ENCODE data around the gene S100B.

Gene S100B

GRCh38 chr21:46619846-46620245, 15.0 kb upstream of the S100B start:
- Histone ChIP-seq H3K36me3 (ENCODE audit: insufficient read depth, insufficient read length, low read length) (no peaks in the 10 kb centered on the region), H3K9ac (ENCODE audit: insufficient read length, low read depth) (no peak overlapping the region), H3K9me3 (ENCODE audit: insufficient read depth, low read length) (peaks cover 3% of the 10 kb centered on the region; the same call in 1 of the 2 replicates), H3K4me1 (ENCODE audit: insufficient read depth, insufficient read length) (peaks cover 18% of the 10 kb centered on the region), H3K4me3 (ENCODE audit: insufficient read length, low read depth) (no peak overlapping the region), H3K27me3 (ENCODE audit: insufficient read depth, insufficient read length) (no peaks in the 10 kb centered on the region)
- no peak for DNase-seq (ENCODE audit: low read depth, low spot score)
- TF ChIP-seq YY1 (IDR thresholded peaks at IDR 0.05; ENCODE audit: insufficient read depth, insufficient read length) (no peak), ZNF274 (IDR thresholded peaks at IDR 0.05; ENCODE audit: low read depth, low read length) (no peak), SUZ12 (IDR thresholded peaks at IDR 0.05; ENCODE audit: extremely low read depth, insufficient read depth, insufficient read length) (no peak)

GRCh38 chr21:46618738-46619379, 14.0 kb upstream of the S100B start:
- no peaks in the 10 kb centered on the region for H3K36me3 ChIP-seq (ENCODE audit: insufficient read depth, insufficient read length, low read length)
- TF ChIP-seq YY1 (IDR thresholded peaks at IDR 0.05; ENCODE audit: insufficient read depth, insufficient read length) (no peak), ZNF274 (IDR thresholded peaks at IDR 0.05; ENCODE audit: low read depth, low read length) (no peak), SUZ12 (IDR thresholded peaks at IDR 0.05; ENCODE audit: extremely low read depth, insufficient read depth, insufficient read length) (no peak)
- no peak overlapping the region for H3K9ac ChIP-seq (ENCODE audit: insufficient read length, low read depth)
- H3K4me1 ChIP-seq (ENCODE audit: insufficient read depth, insufficient read length): peaks cover 10% of the 10 kb centered on the region
- no peaks in the 10 kb centered on the region for H3K27me3 ChIP-seq (ENCODE audit: insufficient read depth, insufficient read length)
- H3K9me3 ChIP-seq (ENCODE audit: insufficient read depth, low read length): no peaks in the 10 kb centered on the region
- DNase-seq (ENCODE audit: low read depth, low spot score): no peak
- H3K4me3 ChIP-seq (ENCODE audit: insufficient read length, low read depth): no peak overlapping the region

- TF ChIP-seq SUZ12 (IDR thresholded peaks at IDR 0.05; ENCODE audit: extremely low read depth, insufficient read depth, insufficient read length) (no peak), YY1 (IDR thresholded peaks at IDR 0.05; ENCODE audit: insufficient read depth, insufficient read length) (no peak), ZNF274 (IDR thresholded peaks at IDR 0.05; ENCODE audit: low read depth, low read length) (no peak)
- H3K4me1 ChIP-seq (ENCODE audit: insufficient read depth, insufficient read length): peaks cover 10% of the 10 kb centered on the region
- H3K9ac ChIP-seq (ENCODE audit: insufficient read length, low read depth): no peak overlapping the region
- no peaks in the 10 kb centered on the region for H3K36me3 ChIP-seq (ENCODE audit: insufficient read depth, insufficient read length, low read length)
- H3K27me3 ChIP-seq (ENCODE audit: insufficient read depth, insufficient read length): no peaks in the 10 kb centered on the region
- no peak for DNase-seq (ENCODE audit: low read depth, low spot score)
- H3K4me3 ChIP-seq (ENCODE audit: insufficient read length, low read depth): no peak overlapping the region
- H3K9me3 ChIP-seq (ENCODE audit: insufficient read depth, low read length): no peaks in the 10 kb centered on the region
Measured at GRCh38 chr21:46617267-46618051, 12.6 kb upstream of the S100B start.

GRCh38 chr21:46616656-46617055, 11.8 kb upstream of the S100B start:
- Histone ChIP-seq H3K4me1 (ENCODE audit: insufficient read depth, insufficient read length) (peaks cover 6% of the 10 kb centered on the region), H3K27me3 (ENCODE audit: insufficient read depth, insufficient read length) (no peaks in the 10 kb centered on the region), H3K9me3 (ENCODE audit: insufficient read depth, low read length) (no peaks in the 10 kb centered on the region), H3K4me3 (ENCODE audit: insufficient read length, low read depth) (no peak overlapping the region), H3K9ac (ENCODE audit: insufficient read length, low read depth) (no peak overlapping the region), H3K36me3 (ENCODE audit: insufficient read depth, insufficient read length, low read length) (no peaks in the 10 kb centered on the region)
- TF ChIP-seq ZNF274 (IDR thresholded peaks at IDR 0.05; ENCODE audit: low read depth, low read length) (no peak), SUZ12 (IDR thresholded peaks at IDR 0.05; ENCODE audit: extremely low read depth, insufficient read depth, insufficient read length) (no peak), YY1 (IDR thresholded peaks at IDR 0.05; ENCODE audit: insufficient read depth, insufficient read length) (no peak)
- no peak for DNase-seq (ENCODE audit: low read depth, low spot score)

- H3K9me3 ChIP-seq (ENCODE audit: insufficient read depth, low read length): no peaks in the 10 kb centered on the region
- no peak for DNase-seq (ENCODE audit: low read depth, low spot score)
- no peak overlapping the region for H3K4me3 ChIP-seq (ENCODE audit: insufficient read length, low read depth)
- peaks cover 2% of the 10 kb centered on the region for H3K4me1 ChIP-seq (ENCODE audit: insufficient read depth, insufficient read length)
- TF ChIP-seq SUZ12 (IDR thresholded peaks at IDR 0.05; ENCODE audit: extremely low read depth, insufficient read depth, insufficient read length): no peak
- no peak for TF ChIP-seq YY1 (IDR thresholded peaks at IDR 0.05; ENCODE audit: insufficient read depth, insufficient read length)
- TF ChIP-seq ZNF274 (IDR thresholded peaks at IDR 0.05; ENCODE audit: low read depth, low read length): no peak
- no peak overlapping the region for H3K9ac ChIP-seq (ENCODE audit: insufficient read length, low read depth)
- no peaks in the 10 kb centered on the region for H3K27me3 ChIP-seq (ENCODE audit: insufficient read depth, insufficient read length)
- H3K36me3 ChIP-seq (ENCODE audit: insufficient read depth, insufficient read length, low read length): no peaks in the 10 kb centered on the region
Measured at GRCh38 chr21:46616050-46616449, 11.2 kb upstream of the S100B start.

- Histone ChIP-seq H3K4me3 (ENCODE audit: insufficient read length, low read depth) (no peak overlapping the region), H3K4me1 (ENCODE audit: insufficient read depth, insufficient read length) (no peaks in the 10 kb centered on the region), H3K36me3 (ENCODE audit: insufficient read depth, insufficient read length, low read length) (no peaks in the 10 kb centered on the region), H3K27me3 (ENCODE audit: insufficient read depth, insufficient read length) (no peaks in the 10 kb centered on the region), H3K9me3 (ENCODE audit: insufficient read depth, low read length) (no peaks in the 10 kb centered on the region; the same call in 1 of the 2 replicates), H3K9ac (ENCODE audit: insufficient read length, low read depth) (no peak overlapping the region)
- DNase-seq (ENCODE audit: low read depth, low spot score): no peak
- TF ChIP-seq YY1 (IDR thresholded peaks at IDR 0.05; ENCODE audit: insufficient read depth, insufficient read length): no peak
- no peak for TF ChIP-seq SUZ12 (IDR thresholded peaks at IDR 0.05; ENCODE audit: extremely low read depth, insufficient read depth, insufficient read length)
- TF ChIP-seq ZNF274 (IDR thresholded peaks at IDR 0.05; ENCODE audit: low read depth, low read length): no peak
Measured at GRCh38 chr21:46613391-46613790, 8.5 kb upstream of the S100B start.

GRCh38 chr21:46610018-46610701, 5.3 kb upstream of the S100B start:
- H3K4me1 ChIP-seq (ENCODE audit: insufficient read depth, insufficient read length): peaks cover 3% of the 10 kb centered on the region
- no peak overlapping the region for H3K4me3 ChIP-seq (ENCODE audit: insufficient read length, low read depth)
- no peak for DNase-seq (ENCODE audit: low read depth, low spot score)
- H3K27me3 ChIP-seq (ENCODE audit: insufficient read depth, insufficient read length): no peaks in the 10 kb centered on the region
- TF ChIP-seq ZNF274 (IDR thresholded peaks at IDR 0.05; ENCODE audit: low read depth, low read length) (no peak), SUZ12 (IDR thresholded peaks at IDR 0.05; ENCODE audit: extremely low read depth, insufficient read depth, insufficient read length) (no peak), YY1 (IDR thresholded peaks at IDR 0.05; ENCODE audit: insufficient read depth, insufficient read length) (no peak)
- no peaks in the 10 kb centered on the region for H3K36me3 ChIP-seq (ENCODE audit: insufficient read depth, insufficient read length, low read length)
- no peaks in the 10 kb centered on the region; the same call in 1 of the 2 replicates for H3K9me3 ChIP-seq (ENCODE audit: insufficient read depth, low read length)
- H3K9ac ChIP-seq (ENCODE audit: insufficient read length, low read depth): no peak overlapping the region
